ENCODE measurements around the gene SUN5. TPM values are rescaled to one million over a fixed set of nuclear protein-coding genes. Genes with fewer than 3 reads are reported as not detected.

The SUN5 gene
- total RNA-seq, 4 donors from 2014 or later, result not detected

DNA sequence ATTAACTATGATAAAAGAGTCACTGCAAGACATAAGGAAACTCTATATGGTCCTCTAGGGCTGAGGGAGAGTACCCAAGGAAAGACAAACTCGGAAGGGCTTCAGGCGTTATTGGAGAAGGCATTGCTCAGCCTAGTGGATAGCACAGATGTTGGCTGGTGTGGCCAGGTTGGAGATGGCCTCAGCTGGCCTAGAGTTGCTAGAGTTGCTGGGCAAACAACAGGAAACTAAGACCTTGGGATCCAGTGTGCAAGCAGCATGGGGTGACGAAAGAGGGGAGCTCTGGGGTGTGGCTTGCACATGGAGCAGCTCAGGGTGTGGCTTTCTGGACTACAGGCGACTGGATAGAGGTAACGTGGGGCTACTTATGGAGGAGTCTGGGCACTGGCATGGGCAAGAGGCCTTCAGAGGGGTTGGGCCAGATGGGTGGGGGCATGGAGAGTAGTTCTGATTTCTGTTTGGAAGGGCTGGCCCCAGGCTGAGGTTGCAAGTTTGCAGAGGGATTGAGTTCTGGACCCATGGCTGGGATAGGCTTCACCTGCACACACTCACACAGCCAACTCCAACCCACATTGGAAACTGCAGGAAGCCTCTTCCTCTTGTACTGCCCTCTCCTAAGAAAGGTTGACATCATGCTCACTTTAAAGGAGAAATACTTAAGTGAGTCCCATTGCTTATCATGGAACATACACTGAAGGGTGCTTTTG, 22.0 kb upstream of the SUN5 start:
- TF ChIP-seq, protein P1, sequence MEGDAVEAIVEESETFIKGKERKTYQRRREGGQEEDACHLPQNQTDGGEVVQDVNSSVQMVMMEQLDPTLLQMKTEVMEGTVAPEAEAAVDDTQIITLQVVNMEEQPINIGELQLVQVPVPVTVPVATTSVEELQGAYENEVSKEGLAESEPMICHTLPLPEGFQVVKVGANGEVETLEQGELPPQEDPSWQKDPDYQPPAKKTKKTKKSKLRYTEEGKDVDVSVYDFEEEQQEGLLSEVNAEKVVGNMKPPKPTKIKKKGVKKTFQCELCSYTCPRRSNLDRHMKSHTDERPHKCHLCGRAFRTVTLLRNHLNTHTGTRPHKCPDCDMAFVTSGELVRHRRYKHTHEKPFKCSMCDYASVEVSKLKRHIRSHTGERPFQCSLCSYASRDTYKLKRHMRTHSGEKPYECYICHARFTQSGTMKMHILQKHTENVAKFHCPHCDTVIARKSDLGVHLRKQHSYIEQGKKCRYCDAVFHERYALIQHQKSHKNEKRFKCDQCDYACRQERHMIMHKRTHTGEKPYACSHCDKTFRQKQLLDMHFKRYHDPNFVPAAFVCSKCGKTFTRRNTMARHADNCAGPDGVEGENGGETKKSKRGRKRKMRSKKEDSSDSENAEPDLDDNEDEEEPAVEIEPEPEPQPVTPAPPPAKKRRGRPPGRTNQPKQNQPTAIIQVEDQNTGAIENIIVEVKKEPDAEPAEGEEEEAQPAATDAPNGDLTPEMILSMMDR (IDR thresholded peaks at IDR 0.05), result no peak
- no peak for DNase-seq (ENCODE audit: low spot score)
- ATAC-seq (ENCODE audit: low FRiP score), result no peak

DNA sequence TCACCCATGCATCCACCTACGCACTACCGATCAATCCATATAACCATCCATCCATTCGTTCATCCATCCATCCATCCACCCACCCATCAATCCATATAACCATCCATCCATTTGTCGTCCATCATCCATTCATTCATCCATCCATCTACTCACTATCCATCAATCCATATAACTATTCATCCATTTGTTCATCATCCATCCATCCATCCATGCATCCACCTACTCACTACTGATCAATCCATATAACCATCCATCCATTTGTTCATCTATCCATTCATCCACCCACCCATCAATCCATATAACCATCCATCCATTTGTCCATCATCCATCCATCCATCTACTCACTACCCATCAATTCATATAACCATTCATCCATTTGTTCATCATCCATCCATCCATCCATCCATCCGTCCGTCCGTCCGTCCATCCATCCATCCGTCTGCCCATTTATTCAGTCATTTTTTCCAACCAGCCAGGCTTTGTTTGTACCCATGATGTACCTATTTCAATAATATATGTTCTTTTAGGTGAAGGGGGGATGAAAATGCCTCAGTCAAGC, 21.2 kb upstream of the SUN5 start:
- DNase-seq (ENCODE audit: low spot score) (no peak), ATAC-seq (ENCODE audit: low FRiP score) (no peak)
- TF ChIP-seq, protein P1 (IDR thresholded peaks at IDR 0.05), result no peak

DNA sequence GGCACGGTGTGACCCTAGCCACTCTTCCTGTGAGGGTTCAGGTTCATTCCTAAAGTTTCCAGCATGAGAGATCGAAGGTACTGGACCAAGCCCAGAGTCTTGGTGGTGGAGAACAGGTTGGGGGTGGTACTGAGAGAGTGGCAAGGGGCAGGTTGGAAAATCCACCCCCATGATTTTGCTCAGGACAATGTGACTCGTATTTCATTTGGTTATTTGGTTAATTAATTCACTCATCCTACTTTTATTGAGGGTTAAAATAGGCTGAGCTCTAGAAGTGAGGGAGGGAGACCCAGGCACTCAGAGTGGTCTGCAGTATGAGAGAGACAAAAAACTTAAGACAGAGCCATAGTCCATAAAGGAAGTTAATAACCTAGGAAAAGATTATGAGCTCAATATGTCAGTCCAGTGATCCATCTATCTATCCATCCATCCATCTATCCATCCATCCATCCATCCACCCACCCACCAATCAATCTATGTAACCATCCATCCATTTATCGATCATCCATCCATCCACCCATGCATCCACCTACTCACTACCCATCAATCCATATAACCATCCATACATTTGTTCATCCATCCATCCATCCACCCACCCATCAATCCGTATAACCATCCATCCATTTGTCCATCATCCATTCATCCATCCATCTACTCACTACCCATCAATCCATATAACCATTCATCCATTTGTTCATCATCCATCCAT, 20.5 kb upstream of the SUN5 start:
- no peak for DNase-seq (ENCODE audit: low spot score)
- ATAC-seq (ENCODE audit: low FRiP score), result no peak
- TF ChIP-seq, protein P1 (IDR thresholded peaks at IDR 0.05), result no peak

DNA sequence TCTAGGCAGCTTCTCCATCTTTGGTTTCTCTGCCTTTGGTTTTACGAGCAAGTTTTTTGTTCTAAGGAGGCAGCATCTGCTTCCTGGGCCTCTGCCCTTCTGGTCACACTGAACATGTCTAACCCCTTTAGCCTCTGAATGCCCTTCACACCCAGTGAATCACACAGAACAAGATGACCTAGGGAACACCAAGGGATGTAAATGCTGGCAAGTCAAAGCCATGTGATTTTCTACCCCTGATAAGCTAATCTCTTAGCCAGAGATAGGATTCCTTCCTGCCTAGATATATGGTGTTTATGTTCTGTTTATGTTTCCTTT, 20.0 kb upstream of the SUN5 start:
- ATAC-seq (ENCODE audit: low FRiP score) (no peak), DNase-seq (ENCODE audit: low spot score) (no peak)
- TF ChIP-seq, protein P1 (IDR thresholded peaks at IDR 0.05), result no peak

DNA sequence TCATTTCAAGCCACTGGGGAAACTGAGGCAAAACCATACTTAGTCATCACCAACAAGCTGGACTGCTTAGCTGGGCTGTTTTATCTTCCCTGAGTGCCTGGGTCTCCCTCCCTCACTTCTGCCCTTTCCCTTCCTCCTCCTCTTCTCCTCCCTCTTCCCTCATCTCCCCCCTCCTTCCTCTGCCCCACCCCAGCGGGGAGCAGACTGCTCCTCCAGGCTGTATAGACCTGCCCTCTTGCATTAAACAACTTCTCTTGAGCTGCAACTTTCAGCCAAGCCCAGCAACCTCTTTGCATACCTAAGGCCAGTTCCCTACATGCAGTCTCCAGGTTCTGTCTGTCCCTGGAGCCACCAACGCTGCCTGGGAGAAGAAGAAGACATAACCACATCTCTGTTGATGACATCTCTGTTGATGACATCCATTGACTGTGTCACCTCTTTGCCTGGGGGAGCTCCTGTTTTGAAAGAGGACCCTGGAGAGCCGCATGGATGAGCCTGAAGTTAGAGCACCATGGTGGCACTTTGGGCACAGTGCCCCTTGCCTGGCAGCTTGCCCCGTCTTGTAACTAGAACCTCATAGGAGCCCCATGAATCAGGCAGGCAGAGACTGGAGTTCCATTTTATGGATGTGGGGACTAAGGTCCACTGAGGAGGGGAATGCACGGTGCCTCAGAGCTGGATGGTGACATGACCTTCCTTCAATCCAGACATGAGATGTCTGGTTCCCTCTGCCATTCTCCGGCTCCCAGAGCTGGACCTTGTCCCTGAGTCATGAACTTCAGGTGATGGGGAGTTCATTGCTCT, 19.4 kb upstream of the SUN5 start:
- no peak for ATAC-seq (ENCODE audit: low FRiP score)
- DNase-seq (ENCODE audit: low spot score), result no peak
- TF ChIP-seq, protein P1 (IDR thresholded peaks at IDR 0.05), result no peak

DNA sequence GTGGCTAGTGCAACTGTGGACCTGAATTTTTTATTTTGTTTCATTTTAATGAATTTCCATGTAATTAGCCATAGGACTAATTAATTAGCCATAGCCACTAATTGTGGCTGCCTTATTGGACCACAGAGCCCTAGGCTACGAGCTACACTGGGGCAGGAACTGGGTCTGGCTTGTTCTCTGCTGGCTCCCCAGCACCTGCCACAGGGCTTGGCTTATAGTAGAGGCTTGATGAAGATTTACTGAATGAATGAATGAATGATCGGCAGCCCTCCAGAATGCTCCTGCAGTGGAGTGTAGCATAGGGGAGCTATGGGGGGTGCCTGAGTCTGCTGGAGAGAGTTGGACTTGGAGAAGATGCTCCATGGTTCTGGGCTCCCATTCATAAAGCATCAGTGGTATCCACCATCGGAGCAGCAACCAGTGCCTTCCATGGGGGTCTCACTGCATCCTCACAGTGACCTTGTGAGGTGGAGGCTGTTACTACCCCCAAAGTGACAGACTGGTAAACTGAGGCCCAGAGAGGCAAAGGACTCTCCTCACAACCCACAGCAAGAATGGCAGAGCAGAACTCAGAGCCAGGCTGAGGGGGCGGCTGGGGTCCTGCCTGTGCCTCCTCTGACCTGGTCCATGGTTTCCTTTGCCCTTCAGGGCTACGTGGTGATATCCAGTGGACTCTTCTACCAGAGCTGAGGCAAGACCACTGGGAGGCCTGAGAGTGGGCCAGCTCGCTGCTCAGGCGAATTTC, 18.6 kb upstream of the SUN5 start:
- DNase-seq (ENCODE audit: low spot score) (no peak), ATAC-seq (ENCODE audit: low FRiP score) (no peak)
- TF ChIP-seq, protein P1 (IDR thresholded peaks at IDR 0.05), result no peak
